BJ (cell line): Measurements from ENCODE around the gene HOXB3. TPM values are rescaled to one million over a fixed set of nuclear protein-coding genes. Genes with fewer than 3 reads are reported as not detected.

Experiments used
- CTCF ChIA-PET: fragments of 350-600 bp; formaldehyde crosslinking; extraction: SDS; loops from one replicate; lab custom pipeline; 2021; ENCODE audit warnings: antibody characterized with exemption, inconsistent platforms; lab: Yijun Ruan, JAX
- POLR2A ChIA-PET: fragments of 300-600 bp; sonication (Branson Sonifier 250); formaldehyde crosslinking; extraction: SDS; loops from one replicate; lab custom pipeline; 2021; ENCODE audit warnings: antibody characterized with exemption; lab: Charles Lee
- DNase-seq: peaks from one replicate; pipeline ENCODE4 v3.0.0-alpha.2; 2011; ENCODE audit warnings: low read depth
- H3K27me3 ChIP-seq: 2 replicates; pipeline ENCODE4 v1.6.0; 2011; ENCODE audit warnings: low read length; ENCODE audit not compliant: control insufficient read depth, insufficient read depth
- H3K36me3 ChIP-seq: 2 replicates; pipeline ENCODE4 v1.5.1; 2011; ENCODE audit warnings: low read length; ENCODE audit not compliant: control insufficient read depth, insufficient read depth
- H3K4me3 ChIP-seq: 2 replicates; pipeline ENCODE4 v1.5.1; 2011; ENCODE audit warnings: low read depth, mild to moderate bottlenecking, control low read depth, low read length
- polyA plus RNA-seq: library from polyadenylated mRNA; depleted of rRNA; stranded (reverse); fragments of >200 nt; gene quantifications from 2 replicates; pipeline ENCODE4 v1.2.3, GENCODE V29; 2011
- TF ChIP-seq, protein P1 (sequence below): IDR thresholded peaks from 2 replicates; pipeline ENCODE4 v1.5.1; 2011; ENCODE audit warnings: low read depth, mild to moderate bottlenecking, control low read depth, inconsistent platforms, low read length, moderate library complexity; ENCODE audit not compliant: insufficient read depth

HOXB3 gene
- polyA plus RNA-seq, 1 experiment, result not detected

DNA sequence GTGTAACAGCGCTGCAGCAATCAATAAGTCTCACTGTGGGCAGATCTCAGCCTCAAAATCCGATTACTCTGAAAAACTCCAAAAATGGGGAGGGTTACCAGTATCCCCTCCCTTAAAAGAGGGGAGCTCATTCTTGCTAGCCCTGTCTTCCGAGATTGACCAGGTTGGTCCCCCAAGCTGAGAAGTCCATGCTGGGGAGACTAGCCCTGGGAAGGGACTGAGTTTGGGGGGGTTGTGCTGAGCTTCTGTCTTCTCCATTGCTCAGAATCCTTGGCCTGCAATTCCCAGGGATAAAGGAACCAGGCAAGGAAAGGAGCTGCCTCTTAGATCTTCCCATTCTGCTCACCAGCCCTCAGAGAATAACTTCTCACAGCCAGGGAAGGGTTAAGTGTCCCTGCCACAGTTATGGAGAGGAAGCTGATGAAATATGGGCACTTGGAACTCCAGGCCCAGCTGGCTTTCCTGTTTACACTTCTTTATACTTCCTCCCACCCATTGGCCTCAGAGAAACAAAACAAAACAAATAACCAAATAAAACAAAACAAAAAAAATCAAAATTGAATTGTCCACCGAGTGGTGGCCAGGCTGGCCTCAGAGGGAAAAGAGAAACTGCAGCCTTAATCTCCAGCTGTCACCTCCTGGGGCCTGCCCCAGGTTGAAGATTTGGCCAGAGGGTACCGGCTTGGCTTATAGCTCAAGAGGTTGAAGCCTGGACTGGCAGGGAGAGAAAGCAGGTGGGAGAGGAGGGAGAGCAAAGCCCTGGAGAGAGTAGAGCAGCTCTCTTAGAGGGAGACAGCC is 2.6 kb downstream of the HOXB3 start:
- H3K4me3 ChIP-seq, result no peak overlapping the region
- no peaks in the 10 kb centered on the region for H3K36me3 ChIP-seq
- CTCF ChIA-PET, result interaction anchor here (0.8 to 2.8 kb wide), 10 partner anchors 17 to 279 kb away, joined by 3 to 16 read pairs (median 4); no protein-coding TSS in a partner anchor
- TF ChIP-seq, protein P1, sequence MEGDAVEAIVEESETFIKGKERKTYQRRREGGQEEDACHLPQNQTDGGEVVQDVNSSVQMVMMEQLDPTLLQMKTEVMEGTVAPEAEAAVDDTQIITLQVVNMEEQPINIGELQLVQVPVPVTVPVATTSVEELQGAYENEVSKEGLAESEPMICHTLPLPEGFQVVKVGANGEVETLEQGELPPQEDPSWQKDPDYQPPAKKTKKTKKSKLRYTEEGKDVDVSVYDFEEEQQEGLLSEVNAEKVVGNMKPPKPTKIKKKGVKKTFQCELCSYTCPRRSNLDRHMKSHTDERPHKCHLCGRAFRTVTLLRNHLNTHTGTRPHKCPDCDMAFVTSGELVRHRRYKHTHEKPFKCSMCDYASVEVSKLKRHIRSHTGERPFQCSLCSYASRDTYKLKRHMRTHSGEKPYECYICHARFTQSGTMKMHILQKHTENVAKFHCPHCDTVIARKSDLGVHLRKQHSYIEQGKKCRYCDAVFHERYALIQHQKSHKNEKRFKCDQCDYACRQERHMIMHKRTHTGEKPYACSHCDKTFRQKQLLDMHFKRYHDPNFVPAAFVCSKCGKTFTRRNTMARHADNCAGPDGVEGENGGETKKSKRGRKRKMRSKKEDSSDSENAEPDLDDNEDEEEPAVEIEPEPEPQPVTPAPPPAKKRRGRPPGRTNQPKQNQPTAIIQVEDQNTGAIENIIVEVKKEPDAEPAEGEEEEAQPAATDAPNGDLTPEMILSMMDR, result no peak
- POLR2A ChIA-PET, result no interaction called here
- peaks cover 77% of the 10 kb centered on the region for H3K27me3 ChIP-seq
- no peak for DNase-seq

DNA sequence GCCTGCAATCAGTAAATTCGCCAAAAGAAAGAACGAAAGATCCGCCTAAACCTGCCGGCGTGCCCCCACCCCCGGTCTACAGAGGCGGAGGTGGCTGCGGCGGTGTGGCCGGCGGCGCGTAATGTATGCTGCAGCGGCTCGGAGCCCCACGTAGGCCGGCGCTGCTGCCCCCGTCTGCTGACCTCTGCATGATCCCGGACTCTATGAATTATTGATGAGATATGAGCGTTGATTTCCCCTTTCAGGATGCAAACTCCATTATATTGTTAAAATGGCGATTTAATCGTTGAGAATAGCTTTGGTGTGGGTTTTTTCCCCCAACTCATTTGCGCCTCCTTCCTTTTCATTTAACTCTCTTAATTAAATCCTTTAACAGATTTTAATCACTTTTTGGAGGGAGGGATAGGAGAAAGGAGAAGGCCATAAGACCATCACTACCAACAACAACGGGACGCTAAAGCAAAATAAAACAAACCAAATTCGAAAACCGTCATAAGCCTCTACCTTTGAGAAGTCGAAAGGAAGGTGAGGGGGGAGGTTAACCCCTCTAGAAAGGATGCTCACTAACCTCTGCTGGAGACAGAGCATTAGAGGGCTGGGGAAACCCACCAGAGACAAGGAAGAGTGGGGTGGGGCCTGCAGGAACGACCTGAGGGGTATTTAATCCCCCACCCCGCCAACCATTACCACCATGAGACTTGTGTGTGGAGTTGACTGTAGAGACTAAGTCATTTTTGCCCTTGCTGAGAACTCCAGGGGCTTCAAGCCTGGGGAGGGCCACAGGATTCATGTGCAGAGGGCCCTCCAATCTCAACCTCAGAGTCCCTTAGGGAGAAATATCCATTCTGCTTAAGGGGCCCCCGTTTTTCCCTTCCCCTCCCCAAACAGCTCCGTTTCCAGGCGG is 3.4 kb downstream of the HOXB3 start:
- CTCF ChIA-PET, result interaction anchor here (0.8 to 2.8 kb wide), 8 partner anchors 17 to 278 kb away, joined by 3 to 16 read pairs (median 4); no protein-coding TSS in a partner anchor
- POLR2A ChIA-PET, result no interaction called here
- Histone ChIP-seq H3K4me3 (no peak overlapping the region), H3K36me3 (no peaks in the 10 kb centered on the region), H3K27me3 (peaks cover 81% of the 10 kb centered on the region)
- no peak for DNase-seq
- TF ChIP-seq, protein P1, result no peak

- ChIA-PET POLR2A (no interaction called here), CTCF (interaction anchor here (2.3 kb wide), 1 partner anchor 232 kb away, joined by 11 read pairs; no protein-coding TSS in a partner anchor)
- DNase-seq, result no peak
- no peak overlapping the region for H3K4me3 ChIP-seq
- TF ChIP-seq, protein P1, result no peak
- peaks cover 77% of the 10 kb centered on the region for H3K27me3 ChIP-seq
- no peaks in the 10 kb centered on the region for H3K36me3 ChIP-seq
Observed at GRCh38 chr17:48584223-48584741, 5.8 kb downstream of the HOXB3 start.

DNA sequence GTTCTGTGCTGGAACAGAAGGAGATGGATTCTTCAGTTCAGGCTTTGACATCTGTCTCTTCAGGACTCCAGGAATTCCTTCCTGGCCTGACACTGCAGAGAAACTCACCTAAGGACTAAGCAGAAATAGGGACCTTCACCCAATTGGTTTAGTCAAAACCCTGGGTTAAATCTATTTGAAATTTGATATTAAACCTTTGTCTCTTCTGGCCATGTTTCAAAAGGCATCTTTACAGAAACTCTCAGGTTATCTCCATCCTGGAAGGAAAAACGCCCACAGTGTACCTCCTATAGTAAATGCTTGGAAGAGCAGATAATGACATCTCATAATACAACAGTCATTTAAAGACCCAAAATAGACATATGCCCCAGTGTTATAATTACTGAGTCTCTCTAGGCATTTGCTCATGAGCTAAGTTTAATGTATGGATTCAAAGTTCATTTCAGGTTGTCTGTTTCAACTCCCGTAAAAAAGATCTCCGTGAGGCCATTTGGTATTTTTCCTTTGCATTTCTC is 6.3 kb downstream of the HOXB3 start:
- no peaks in the 10 kb centered on the region for H3K36me3 ChIP-seq
- ChIA-PET CTCF (interaction anchor here (0.6 to 2.3 kb wide), 5 partner anchors 11 to 276 kb away, joined by 3 to 11 read pairs (median 4); no protein-coding TSS in a partner anchor), POLR2A (no interaction called here)
- peaks cover 77% of the 10 kb centered on the region for H3K27me3 ChIP-seq
- DNase-seq, result no peak
- no peak overlapping the region for H3K4me3 ChIP-seq
- TF ChIP-seq, protein P1, result no peak
